ENCODE data around the gene TOX4.
"Not testable (repeated sequence)": the region's sequence is repeated elsewhere in the genome, so short reads cannot be mapped to it uniquely, and the experiment has no call there.

TOX4 gene

DNA sequence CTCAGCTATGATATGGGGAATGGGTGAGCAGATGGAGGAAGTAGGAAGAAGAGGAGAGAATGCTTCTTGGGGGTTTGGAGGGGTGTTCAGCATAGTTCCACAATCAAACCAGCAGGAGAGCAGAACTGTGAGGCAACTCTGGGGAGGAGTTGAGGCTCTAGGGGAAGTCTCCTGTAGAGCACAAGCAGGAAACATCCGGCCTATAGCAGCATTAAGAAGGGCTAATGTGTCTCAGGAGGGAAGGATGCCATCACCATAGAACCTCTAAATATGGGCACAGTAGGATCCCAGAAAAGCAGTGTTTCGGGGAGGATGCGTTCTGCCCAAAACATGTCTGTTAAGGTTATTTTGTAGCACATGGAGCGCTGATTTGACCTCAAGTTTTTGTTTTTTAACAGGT, 57.6 kb downstream of the TOX4 start:
- Histone ChIP-seq H3K36me3 (ENCODE audit: control insufficient read depth in 2 of 2, insufficient read depth in 2 of 2, low read length in 2 of 2) (no peaks in the 10 kb centered on the region), H3K27me3 (ENCODE audit: control insufficient read depth in 2 of 2, insufficient read depth in 2 of 2, low read length in 2 of 2) (peaks cover 20 to 26% of the 10 kb centered on the region in 2 donors), H3K4me1 (ENCODE audit: control insufficient read depth in 2 of 2, insufficient read depth in 2 of 2, low read length in 2 of 2) (no peaks in the 10 kb centered on the region), H3K9me3 (ENCODE audit: control insufficient read depth in 2 of 2, low read length in 2 of 2) (no peaks in the 10 kb centered on the region), H3K9ac (ENCODE audit: low read depth in 1 of 2, low read length in 2 of 2) (no peak overlapping the region), H3K27ac (ENCODE audit: low read depth in 2 of 2, low read length in 2 of 2) (no peak overlapping the region), H3K4me3 (ENCODE audit: low read length in 2 of 2) (no peak overlapping the region)

DNA sequence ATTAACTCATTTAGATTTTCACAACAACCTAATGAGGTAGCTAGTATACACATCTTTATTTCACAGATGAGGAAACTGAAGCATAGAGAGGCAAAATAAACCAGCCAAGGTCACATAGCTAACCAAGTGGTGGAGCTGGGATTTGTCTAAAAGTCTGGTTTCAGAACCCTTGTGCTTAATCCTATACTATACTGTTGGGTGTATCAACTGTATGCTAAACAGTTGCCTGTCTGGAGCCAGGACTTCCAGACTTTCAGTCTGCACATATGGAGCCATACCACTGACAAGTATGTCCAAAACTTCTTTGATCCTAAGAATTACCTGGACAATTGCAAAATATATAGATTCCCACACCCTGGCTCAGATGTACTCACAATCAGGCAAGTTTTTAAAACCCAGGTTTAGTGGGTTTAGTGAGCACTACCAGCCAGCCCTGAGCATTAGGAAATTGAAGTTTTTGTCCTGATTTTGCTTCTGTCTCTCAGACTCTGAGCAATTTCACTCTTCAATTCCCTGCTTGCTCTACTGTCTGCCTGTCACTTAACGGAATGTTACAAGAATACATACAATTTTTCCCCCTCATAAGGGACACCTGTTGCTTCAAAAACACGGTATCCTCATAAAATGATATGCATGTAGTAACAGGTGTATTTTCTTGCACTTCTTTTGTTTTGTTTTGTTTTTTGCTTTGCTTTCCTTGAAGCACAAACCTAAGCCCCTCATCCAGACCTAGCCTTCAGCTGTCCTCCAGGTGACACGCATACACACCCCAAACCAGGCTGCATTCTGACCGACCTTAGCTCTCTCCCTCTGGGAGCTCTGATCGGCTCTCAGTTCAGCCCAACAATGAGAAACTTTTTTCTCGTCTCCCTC, 58.8 kb downstream of the TOX4 start:
- Histone ChIP-seq H3K4me1 (ENCODE audit: control insufficient read depth in 2 of 2, insufficient read depth in 2 of 2, low read length in 2 of 2) (no peaks in the 10 kb centered on the region), H3K36me3 (ENCODE audit: control insufficient read depth in 2 of 2, insufficient read depth in 2 of 2, low read length in 2 of 2) (no peaks in the 10 kb centered on the region), H3K27ac (ENCODE audit: low read depth in 2 of 2, low read length in 2 of 2) (no peak overlapping the region), H3K27me3 (ENCODE audit: control insufficient read depth in 2 of 2, insufficient read depth in 2 of 2, low read length in 2 of 2) (peaks cover 20 to 27% of the 10 kb centered on the region in 2 donors), H3K9me3 (ENCODE audit: control insufficient read depth in 2 of 2, low read length in 2 of 2) (no peaks in the 10 kb centered on the region), H3K4me3 (ENCODE audit: low read length in 2 of 2) (peak overlapping the region in 1 of 2 donors; percentile 40), H3K9ac (ENCODE audit: low read depth in 1 of 2, low read length in 2 of 2) (no peak overlapping the region)

DNA sequence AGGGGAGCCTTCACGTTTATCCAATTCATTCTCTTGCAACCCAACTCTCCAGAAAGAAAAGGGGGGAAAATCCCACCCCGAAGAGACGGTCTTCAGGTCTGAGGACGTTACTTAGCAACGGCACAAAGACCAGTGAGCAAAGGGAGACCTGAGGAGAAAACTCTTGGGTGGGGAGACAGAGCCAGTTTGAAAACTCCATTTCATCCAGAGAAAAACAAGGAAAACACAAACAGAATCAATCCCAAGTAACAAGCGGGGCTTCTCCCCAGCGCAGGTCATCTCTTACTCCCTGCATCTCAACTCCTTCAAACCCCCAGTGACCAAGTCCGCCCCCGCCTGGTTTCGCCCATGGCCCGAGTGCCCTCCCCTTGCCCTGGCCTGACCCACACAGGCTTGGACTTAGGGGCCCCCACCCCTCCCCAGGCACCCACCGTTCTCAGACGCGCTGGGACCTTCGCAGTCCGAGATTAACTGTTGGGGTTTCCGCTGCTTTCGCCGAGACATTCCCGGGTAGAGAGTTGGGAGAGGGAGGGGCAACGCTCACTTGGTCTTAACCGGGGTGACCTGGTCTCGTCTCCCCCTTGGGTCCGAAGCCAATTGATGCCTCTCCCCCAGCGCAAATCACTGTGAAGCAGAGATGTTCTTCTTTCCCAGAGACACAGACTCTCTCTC, 59.6 kb downstream of the TOX4 start:
- H3K4me1 ChIP-seq (ENCODE audit: control insufficient read depth in 2 of 2, insufficient read depth in 2 of 2, low read length in 2 of 2), result no peaks in the 10 kb centered on the region
- peaks cover 20 to 27% of the 10 kb centered on the region in 2 donors for H3K27me3 ChIP-seq (ENCODE audit: control insufficient read depth in 2 of 2, insufficient read depth in 2 of 2, low read length in 2 of 2)
- no peak overlapping the region for H3K9ac ChIP-seq (ENCODE audit: low read depth in 1 of 2, low read length in 2 of 2)
- no peak overlapping the region for H3K27ac ChIP-seq (ENCODE audit: low read depth in 2 of 2, low read length in 2 of 2)
- H3K4me3 ChIP-seq (ENCODE audit: low read length in 2 of 2), result peak overlapping the region; percentile 40 to 60
- H3K9me3 ChIP-seq (ENCODE audit: control insufficient read depth in 2 of 2, low read length in 2 of 2), result no peaks in the 10 kb centered on the region
- no peaks in the 10 kb centered on the region for H3K36me3 ChIP-seq (ENCODE audit: control insufficient read depth in 2 of 2, insufficient read depth in 2 of 2, low read length in 2 of 2)

DNA sequence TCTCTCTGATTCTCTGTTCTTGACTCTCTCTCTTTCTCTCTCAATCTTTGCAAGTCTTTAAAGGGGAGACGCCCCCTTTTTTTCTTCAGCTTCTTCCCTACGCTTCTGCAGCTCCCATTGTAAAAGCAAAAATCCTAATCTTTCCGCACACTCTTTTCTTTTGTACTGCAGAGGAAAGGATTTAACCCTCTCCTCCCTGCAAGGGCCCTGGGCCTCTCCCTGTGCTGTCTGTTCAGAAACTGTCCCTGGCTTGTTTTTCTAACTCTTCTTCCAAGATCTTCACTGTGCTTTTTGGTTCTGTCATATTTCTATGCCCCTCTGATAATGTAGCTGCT, 60.1 kb downstream of the TOX4 start:
- no peaks in the 10 kb centered on the region for H3K4me1 ChIP-seq (ENCODE audit: control insufficient read depth in 2 of 2, insufficient read depth in 2 of 2, low read length in 2 of 2)
- no peaks in the 10 kb centered on the region for H3K36me3 ChIP-seq (ENCODE audit: control insufficient read depth in 2 of 2, insufficient read depth in 2 of 2, low read length in 2 of 2)
- no peaks in the 10 kb centered on the region for H3K9me3 ChIP-seq (ENCODE audit: control insufficient read depth in 2 of 2, low read length in 2 of 2)
- H3K27me3 ChIP-seq (ENCODE audit: control insufficient read depth in 2 of 2, insufficient read depth in 2 of 2, low read length in 2 of 2), result peaks cover 20 to 27% of the 10 kb centered on the region in 2 donors
- H3K27ac ChIP-seq (ENCODE audit: low read depth in 2 of 2, low read length in 2 of 2), result no peak overlapping the region
- H3K4me3 ChIP-seq (ENCODE audit: low read length in 2 of 2), result peak overlapping the region; percentile 40 to 60
- no peak overlapping the region for H3K9ac ChIP-seq (ENCODE audit: low read depth in 1 of 2, low read length in 2 of 2)

DNA sequence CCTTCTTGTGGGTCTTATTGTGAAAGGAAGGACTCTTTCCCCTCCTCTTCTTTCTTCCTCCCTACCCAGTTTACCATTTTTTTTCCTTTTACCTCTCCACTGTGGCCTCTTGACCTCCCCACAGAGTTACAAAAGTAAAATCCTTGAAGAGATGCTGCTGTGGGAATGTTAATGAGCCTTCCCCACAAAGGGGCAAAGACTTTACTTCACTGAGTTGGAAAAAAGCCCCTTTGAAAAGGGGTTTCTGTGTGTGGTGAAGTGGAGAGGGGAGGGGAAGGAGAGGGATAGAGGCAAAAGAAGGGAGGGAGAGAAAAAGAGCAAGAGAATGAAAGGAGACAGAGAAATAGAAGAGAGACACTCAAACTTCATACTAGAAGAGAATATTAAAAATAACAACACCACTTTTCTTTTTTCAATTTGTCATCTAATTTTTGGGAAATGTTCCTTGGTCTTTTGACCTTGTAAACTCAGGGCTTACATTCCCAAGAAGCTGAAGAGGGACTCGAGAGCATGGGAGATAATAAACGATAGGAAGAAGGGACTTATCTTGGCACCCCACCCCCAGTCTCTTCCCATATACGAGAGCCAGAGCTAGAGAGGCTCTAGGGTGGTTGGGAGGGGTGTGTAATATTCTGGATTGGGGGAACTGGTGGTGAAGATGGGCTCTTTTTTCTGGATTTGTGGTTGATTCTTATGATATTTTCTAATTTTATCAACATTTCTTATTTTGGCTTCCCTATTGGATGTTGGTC, 62.4 kb downstream of the TOX4 start:
- no peaks in the 10 kb centered on the region for H3K36me3 ChIP-seq (ENCODE audit: control insufficient read depth in 2 of 2, insufficient read depth in 2 of 2, low read length in 2 of 2)

DNA sequence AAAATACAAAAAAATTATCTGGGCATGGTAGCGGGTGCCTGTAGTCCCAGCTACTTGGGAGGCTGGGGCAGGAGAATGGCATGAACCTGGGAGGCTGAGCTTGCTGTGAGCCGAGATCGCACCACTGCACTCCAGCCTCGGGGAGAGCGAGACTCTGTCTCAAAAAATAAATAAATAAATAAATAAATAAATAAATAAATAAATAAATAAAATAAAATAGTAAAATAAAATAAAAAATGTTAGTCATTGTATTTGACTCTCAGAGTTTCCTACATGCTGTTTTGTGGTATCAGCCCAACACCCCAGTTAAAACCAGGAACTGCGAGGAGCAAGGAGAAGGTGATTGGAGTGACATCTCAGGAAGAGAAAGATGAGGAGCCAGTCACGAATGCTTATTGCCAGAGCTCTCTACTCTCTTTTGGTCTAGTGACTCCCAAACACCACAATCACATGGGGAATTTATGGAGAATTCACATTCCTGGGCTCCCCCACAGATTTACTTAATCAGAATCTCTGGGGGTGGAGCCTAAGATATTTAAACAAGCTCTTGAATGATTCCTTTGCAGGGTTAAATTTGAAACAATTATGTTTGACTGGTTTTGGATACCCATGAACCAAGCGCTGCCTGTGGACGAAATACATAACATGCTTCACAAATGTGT, 64.5 kb downstream of the TOX4 start:
- no peaks in the 10 kb centered on the region for H3K36me3 ChIP-seq (ENCODE audit: control insufficient read depth in 2 of 2, insufficient read depth in 2 of 2, low read length in 2 of 2)
- H3K9ac ChIP-seq (ENCODE audit: low read depth in 1 of 2, low read length in 2 of 2), result no peak overlapping the region
- no peaks in the 10 kb centered on the region for H3K9me3 ChIP-seq (ENCODE audit: control insufficient read depth in 2 of 2, low read length in 2 of 2)
- no peak overlapping the region for H3K27ac ChIP-seq (ENCODE audit: low read depth in 2 of 2, low read length in 2 of 2)
- H3K27me3 ChIP-seq (ENCODE audit: control insufficient read depth in 2 of 2, insufficient read depth in 2 of 2, low read length in 2 of 2), result peaks cover 7 to 15% of the 10 kb centered on the region in 2 donors
- no peak overlapping the region for H3K4me3 ChIP-seq (ENCODE audit: low read length in 2 of 2)
- H3K4me1 ChIP-seq (ENCODE audit: control insufficient read depth in 2 of 2, insufficient read depth in 2 of 2, low read length in 2 of 2), result no peaks in the 10 kb centered on the region

More for the DNA sequence above, 62.4 kb downstream of the TOX4 start:
- Histone ChIP-seq H3K4me1 (ENCODE audit: control insufficient read depth in 2 of 2, insufficient read depth in 2 of 2, low read length in 2 of 2) (no peaks in the 10 kb centered on the region), H3K27me3 (ENCODE audit: control insufficient read depth in 2 of 2, insufficient read depth in 2 of 2, low read length in 2 of 2) (peaks cover 16 to 24% of the 10 kb centered on the region in 2 donors), H3K27ac (ENCODE audit: low read depth in 2 of 2, low read length in 2 of 2) (no peak overlapping the region), H3K9me3 (ENCODE audit: control insufficient read depth in 2 of 2, low read length in 2 of 2) (no peaks in the 10 kb centered on the region), H3K4me3 (ENCODE audit: low read length in 2 of 2) (no peak overlapping the region), H3K9ac (ENCODE audit: low read depth in 1 of 2, low read length in 2 of 2) (no peak overlapping the region)

DNA sequence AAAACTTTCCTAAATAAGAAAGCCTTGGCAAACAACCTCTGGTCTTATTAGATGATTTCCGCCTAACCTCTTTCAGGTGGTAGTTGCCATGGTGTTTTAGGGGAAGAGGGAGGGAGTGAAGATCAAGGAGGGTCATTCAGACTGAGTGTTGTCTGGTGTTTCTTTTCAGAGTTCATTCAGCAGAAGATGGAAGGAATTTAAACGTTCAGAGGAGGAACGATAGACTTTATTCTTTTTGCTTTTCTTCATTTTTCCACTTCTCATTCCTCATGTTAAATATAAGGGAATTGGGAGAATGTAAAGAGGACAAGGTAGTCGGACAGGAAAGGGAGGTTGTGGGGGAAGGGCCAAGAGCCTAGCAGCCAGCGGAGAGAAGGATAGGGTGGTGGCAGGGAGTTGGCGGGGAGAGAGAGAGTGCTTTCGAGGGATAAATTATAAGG, 66.5 kb downstream of the TOX4 start:
- no peaks in the 10 kb centered on the region for H3K36me3 ChIP-seq (ENCODE audit: control insufficient read depth in 2 of 2, insufficient read depth in 2 of 2, low read length in 2 of 2)
- H3K27me3 ChIP-seq (ENCODE audit: control insufficient read depth in 2 of 2, insufficient read depth in 2 of 2, low read length in 2 of 2), result peaks cover 0 to 7% of the 10 kb centered on the region in 2 donors
- no peak overlapping the region for H3K27ac ChIP-seq (ENCODE audit: low read depth in 2 of 2, low read length in 2 of 2)
- H3K9me3 ChIP-seq (ENCODE audit: control insufficient read depth in 2 of 2, low read length in 2 of 2), result no peaks in the 10 kb centered on the region
- H3K4me1 ChIP-seq (ENCODE audit: control insufficient read depth in 2 of 2, insufficient read depth in 2 of 2, low read length in 2 of 2), result no peaks in the 10 kb centered on the region
- H3K9ac ChIP-seq (ENCODE audit: low read depth in 1 of 2, low read length in 2 of 2), result no peak overlapping the region
- H3K4me3 ChIP-seq (ENCODE audit: low read length in 2 of 2), result no peak overlapping the region

DNA sequence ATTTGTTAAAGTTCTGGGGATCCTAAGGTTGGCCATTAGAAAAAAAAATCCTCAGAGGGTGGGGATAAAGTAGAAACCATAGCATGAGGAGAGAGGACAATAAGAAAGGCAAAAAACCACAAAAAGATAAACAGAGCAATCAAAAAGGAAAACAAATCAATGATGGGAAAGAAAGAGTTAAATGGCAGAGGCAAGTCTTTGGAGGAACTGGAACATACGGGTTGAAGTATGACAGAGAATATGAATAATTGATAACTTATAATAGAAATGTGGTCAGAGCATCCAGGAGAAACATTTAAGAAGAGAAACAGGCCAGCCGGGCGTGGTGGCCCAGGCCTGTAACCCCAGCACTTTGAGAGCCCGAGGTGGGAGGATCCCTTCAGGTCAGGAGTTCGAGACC, 67.0 kb downstream of the TOX4 start:
- H3K27ac ChIP-seq (ENCODE audit: low read depth in 2 of 2, low read length in 2 of 2), result no peak overlapping the region
- no peak overlapping the region for H3K4me3 ChIP-seq (ENCODE audit: low read length in 2 of 2)
- no peaks in the 10 kb centered on the region for H3K9me3 ChIP-seq (ENCODE audit: control insufficient read depth in 2 of 2, low read length in 2 of 2)
- H3K36me3 ChIP-seq (ENCODE audit: control insufficient read depth in 2 of 2, insufficient read depth in 2 of 2, low read length in 2 of 2), result no peaks in the 10 kb centered on the region
- no peaks in the 10 kb centered on the region for H3K4me1 ChIP-seq (ENCODE audit: control insufficient read depth in 2 of 2, insufficient read depth in 2 of 2, low read length in 2 of 2)
- no peak overlapping the region for H3K9ac ChIP-seq (ENCODE audit: low read depth in 1 of 2, low read length in 2 of 2)
- H3K27me3 ChIP-seq (ENCODE audit: control insufficient read depth in 2 of 2, insufficient read depth in 2 of 2, low read length in 2 of 2), result peaks cover 0 to 6% of the 10 kb centered on the region in 2 donors

DNA sequence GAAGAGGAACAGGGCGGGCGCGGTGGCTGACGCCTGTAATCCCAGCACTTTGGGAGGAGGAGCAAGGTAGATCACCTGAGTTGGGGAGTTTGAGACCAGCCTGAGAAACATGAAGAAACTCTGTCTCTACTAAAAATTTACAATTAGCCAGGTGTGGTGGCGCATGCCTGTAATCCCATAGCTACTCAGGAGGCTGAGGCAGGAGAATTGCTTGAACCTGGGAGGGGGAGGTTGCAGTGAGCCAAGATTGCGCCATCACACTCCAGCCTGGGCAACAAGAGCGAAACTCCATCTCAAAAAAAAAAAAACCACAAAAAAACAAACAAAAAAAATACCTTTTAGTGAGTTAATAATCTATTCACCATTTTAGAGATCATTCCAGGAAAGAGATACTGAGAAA, 67.6 kb downstream of the TOX4 start:
- not testable (repeated sequence) for H3K9me3 ChIP-seq (ENCODE audit: control insufficient read depth in 2 of 2, low read length in 2 of 2); H3K27me3 ChIP-seq (ENCODE audit: control insufficient read depth in 2 of 2, insufficient read depth in 2 of 2, low read length in 2 of 2); H3K4me3 ChIP-seq (ENCODE audit: low read length in 2 of 2); H3K9ac ChIP-seq (ENCODE audit: low read depth in 1 of 2, low read length in 2 of 2); H3K4me1 ChIP-seq (ENCODE audit: control insufficient read depth in 2 of 2, insufficient read depth in 2 of 2, low read length in 2 of 2); H3K36me3 ChIP-seq (ENCODE audit: control insufficient read depth in 2 of 2, insufficient read depth in 2 of 2, low read length in 2 of 2); H3K27ac ChIP-seq (ENCODE audit: low read depth in 2 of 2, low read length in 2 of 2)
